Activated T-helper 1 cell treated with anti-CD3 and anti-CD28 coated beads, Interleukin-12 subunit alpha, Interleukin-12 subunit beta, Interleukin-2, Interleukin-4 antibody, amounts not matched to agents 30 ng/mL and 10 ng/mL and 1 ng/mL, durations not matched to agents 14 hours and 24 hours and 36 hours (primary cell): ENCODE measurements around the gene RTN4RL2. TPM values are rescaled to one million over a fixed set of nuclear protein-coding genes. Genes with fewer than 3 reads are reported as not detected.
"Not testable (repeated sequence)": the region's sequence is repeated elsewhere in the genome, so short reads cannot be mapped to it uniquely, and the experiment has no call there.

ENCODE experiments used
- DNase-seq: peaks from one replicate; pipeline ENCODE4 v3.0.0; 2021; ENCODE audit warnings: low spot score
- H3K27ac Mint-ChIP-seq: one replicate; pipeline ENCODE4 v1.8.0; 2021; ENCODE audit warnings: mild to moderate bottlenecking, mixed read lengths
- H3K27me3 Mint-ChIP-seq: one replicate; pipeline ENCODE4 v1.8.0; 2022; ENCODE audit warnings: mild to moderate bottlenecking, moderate library complexity, mixed read lengths; ENCODE audit not compliant: insufficient read depth
- H3K36me3 Mint-ChIP-seq: one replicate; pipeline ENCODE4 v1.8.0; 2021; ENCODE audit warnings: low read depth, mixed read lengths
- H3K4me1 Mint-ChIP-seq: one replicate; pipeline ENCODE4 v1.8.0; 2021; ENCODE audit warnings: low read depth, mixed read lengths
- H3K4me3 Mint-ChIP-seq: one replicate; pipeline ENCODE4 v1.8.0; 2021; ENCODE audit warnings: mild to moderate bottlenecking, moderate library complexity, mixed read lengths
- H3K9me3 Mint-ChIP-seq: one replicate; pipeline ENCODE4 v1.8.0; 2021; ENCODE audit warnings: mixed read lengths
- intact Hi-C: fragments of 100-400 bp; cut with micrococcal nuclease; formaldehyde crosslinking; loops from one replicate; pipeline ENCODE4 v1.15.1; 2024
- total RNA-seq: library from RNA; stranded (reverse); gene quantifications from 2 replicates; pipeline ENCODE4 v1.2.3, GENCODE V29; 2022

The RTN4RL2 gene
- total RNA-seq, 1 donor from 2014 or later = not detected

DNA sequence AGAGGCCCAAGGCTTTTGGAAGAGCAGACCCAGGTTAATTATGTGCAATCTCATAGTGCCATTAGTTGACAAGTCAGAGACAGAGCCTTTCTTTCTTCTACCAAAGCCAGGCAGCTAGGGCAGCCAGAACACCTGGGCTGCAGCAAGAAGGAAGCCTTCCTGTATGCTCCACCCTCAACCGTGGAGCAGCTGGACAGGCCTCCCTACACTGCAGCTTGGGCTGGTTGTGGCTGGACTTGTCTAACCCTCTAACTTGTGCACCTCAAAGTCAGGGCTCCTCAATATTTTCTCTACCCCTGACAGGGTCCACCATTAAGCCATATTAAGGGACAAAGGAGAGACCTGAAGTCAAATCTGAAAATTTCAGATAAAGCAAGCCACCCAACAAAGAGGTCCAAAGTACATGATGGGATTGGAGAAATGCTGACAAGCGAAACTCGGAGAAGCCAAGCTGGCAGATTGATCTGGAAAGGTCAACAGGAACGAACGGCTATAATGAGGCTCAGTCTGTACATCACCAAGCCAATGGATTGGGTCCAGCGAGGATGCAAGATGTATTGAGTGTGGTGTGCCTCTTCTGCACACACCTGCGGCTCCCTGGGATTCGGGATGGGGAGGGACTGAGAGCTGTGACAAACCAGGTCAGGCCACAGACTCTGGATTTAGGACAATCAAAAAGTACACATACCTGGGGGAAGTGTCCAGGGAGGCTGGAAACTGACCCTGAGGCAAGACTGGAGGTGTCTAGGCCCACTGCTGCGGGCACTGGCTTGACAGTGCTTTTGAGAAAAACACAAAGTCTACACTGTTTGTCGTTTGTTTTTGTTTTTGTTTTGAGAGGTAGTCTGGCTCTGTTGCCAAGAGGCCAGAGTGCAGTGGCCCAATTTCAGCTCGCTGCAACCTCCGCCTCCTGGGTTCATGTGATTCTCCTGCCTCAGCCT lies 21.7 kb upstream of the RTN4RL2 start:
- no peaks in the 10 kb centered on the region for H3K4me1 Mint-ChIP-seq
- H3K4me3 Mint-ChIP-seq = no peak overlapping the region
- intact Hi-C loops = no loop called here
- DNase-seq = no peak
- H3K36me3 Mint-ChIP-seq = no peaks in the 10 kb centered on the region
- peaks cover 10% of the 10 kb centered on the region for H3K27me3 Mint-ChIP-seq
- no peaks in the 10 kb centered on the region for H3K9me3 Mint-ChIP-seq
- no peak overlapping the region for H3K27ac Mint-ChIP-seq

DNA sequence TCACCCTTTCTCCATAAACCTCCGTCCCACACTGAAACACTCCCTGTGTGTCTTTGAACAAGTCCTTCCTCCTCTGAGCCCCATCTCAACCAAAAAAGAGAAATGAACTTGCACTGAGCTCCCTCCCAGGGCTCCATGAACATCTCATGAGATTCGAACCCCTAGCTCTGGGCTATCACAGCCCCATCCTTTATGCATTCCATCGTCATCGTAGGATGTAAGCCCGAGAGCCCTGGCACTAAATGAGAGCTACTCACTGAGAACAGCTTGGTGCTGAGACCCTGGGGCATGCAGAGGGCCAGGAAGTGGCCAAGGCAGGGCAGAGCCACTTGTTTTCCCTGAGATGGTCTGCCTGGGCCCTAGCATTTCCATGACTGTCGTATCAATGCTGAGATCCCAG lies 20.5 kb upstream of the RTN4RL2 start:
- no peaks in the 10 kb centered on the region for H3K9me3 Mint-ChIP-seq
- no peaks in the 10 kb centered on the region for H3K4me1 Mint-ChIP-seq
- DNase-seq = no peak
- no peak overlapping the region for H3K27ac Mint-ChIP-seq
- intact Hi-C loops = no loop called here
- H3K27me3 Mint-ChIP-seq = peaks cover 11% of the 10 kb centered on the region
- no peaks in the 10 kb centered on the region for H3K36me3 Mint-ChIP-seq
- H3K4me3 Mint-ChIP-seq = no peak overlapping the region

DNA sequence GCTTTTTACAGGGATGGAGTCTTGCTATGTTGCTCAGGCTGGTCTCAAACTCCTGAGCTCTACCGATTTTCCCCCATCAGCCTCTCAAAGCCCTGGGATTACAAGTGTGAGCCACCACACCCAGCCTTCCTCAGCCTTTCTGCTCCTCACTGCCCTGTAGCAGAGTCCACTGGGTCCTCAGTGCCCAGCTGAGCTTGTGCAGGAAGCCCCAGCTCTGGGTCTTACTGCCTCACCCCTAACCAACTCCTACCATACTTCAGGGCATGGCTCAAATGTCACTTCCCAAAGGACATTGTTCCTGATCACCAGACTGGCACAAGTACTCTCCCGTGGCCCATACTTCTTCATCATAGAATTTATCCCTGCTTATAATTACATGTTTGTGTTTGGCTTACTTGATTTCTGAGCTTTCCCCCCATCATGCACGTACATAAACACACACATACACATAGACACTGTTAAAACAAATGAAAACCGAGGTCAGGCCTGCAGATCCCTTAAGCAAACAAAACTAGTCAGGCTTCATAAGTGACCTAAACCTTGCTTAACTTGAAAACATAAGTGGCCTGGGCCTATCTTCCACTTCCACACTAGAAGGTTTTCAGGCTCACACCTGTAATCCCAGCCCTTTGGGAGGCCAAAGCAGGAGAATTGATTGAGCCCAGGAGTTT lies 19.4 kb upstream of the RTN4RL2 start:
- intact Hi-C loops = no loop called here
- Mint-ChIP-seq H3K9me3 (no peaks in the 10 kb centered on the region), H3K27ac (no peak overlapping the region), H3K4me1 (no peaks in the 10 kb centered on the region), H3K4me3 (no peak overlapping the region), H3K36me3 (no peaks in the 10 kb centered on the region), H3K27me3 (peaks cover 15% of the 10 kb centered on the region)
- DNase-seq = no peak

DNA sequence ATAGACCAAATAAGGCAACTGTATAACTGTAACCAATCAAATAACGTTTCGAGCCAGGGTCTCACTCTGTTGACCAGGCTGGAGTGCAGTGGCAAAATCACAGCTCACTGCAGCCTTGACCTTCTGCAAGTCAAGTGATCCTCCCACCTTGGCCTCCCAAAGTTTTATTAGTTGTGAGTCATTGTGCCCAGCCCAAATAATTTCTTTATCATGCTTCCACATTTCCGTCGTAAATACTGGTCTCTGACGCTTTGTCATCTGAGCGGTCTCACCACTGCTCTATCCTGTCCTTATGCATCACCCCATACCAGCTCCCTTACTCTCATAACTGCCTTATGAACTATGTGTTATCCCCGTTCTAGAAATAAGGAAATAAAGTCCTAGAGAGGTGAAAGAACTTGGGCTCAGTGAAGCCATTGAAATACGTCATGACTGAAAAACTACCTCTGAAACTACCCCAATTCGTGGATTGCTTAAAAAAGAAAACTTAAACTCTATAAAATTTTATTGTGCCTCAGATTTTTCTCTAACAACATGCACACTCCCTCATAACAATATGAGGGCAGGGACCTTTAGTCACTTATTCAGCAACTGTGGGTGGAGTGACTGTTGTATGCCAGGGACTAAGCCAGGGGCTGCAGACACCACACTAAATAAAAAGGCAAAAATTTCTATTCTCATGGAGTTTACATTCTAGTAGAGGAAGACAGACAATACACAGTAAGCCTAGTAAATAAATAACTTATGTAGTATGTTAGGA lies 15.8 kb upstream of the RTN4RL2 start:
- intact Hi-C loops = no loop called here
- no peak for DNase-seq
- Mint-ChIP-seq H3K27me3 (peaks cover 13% of the 10 kb centered on the region), H3K4me1 (no peaks in the 10 kb centered on the region), H3K9me3 (no peaks in the 10 kb centered on the region), H3K36me3 (no peaks in the 10 kb centered on the region), H3K27ac (no peak overlapping the region), H3K4me3 (no peak overlapping the region)

DNA sequence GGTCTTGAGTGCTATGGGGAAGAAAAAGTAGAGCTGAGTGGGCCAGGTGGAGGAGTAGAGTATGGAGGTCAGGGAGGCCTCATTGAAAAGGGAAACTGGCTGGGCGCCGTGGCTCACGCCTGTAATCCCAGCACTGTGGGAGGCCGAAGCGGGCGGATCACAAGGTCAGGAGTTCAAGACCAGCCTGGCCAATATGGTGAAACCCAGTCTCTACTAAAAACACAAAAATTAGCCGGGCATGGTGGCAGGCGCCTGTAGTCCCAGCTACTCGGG lies 15.3 kb upstream of the RTN4RL2 start:
- H3K4me1 Mint-ChIP-seq = not testable (repeated sequence)

DNA sequence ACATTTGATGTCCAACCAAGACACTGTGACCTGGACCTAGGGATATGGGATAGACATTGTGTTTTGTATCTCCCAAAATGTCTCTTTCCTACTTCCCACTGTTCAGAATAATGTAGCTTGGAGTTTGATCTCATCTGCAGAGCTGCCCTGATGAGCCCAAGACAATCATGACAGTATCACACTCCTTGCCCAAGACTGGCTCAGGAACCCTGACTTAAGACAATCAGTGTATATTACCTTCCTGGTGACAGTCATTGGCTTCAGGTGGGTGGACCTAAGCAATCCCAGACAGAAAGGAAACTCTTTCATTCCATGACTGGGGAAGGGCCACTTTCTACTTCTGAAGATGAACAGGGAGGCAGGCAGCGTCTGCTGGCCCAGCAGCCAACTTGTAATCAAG lies 14.3 kb upstream of the RTN4RL2 start:
- no peaks in the 10 kb centered on the region for H3K9me3 Mint-ChIP-seq
- peaks cover 18% of the 10 kb centered on the region for H3K27me3 Mint-ChIP-seq
- H3K27ac Mint-ChIP-seq = no peak overlapping the region
- H3K4me3 Mint-ChIP-seq = no peak overlapping the region
- no peaks in the 10 kb centered on the region for H3K36me3 Mint-ChIP-seq
- no peaks in the 10 kb centered on the region for H3K4me1 Mint-ChIP-seq
- intact Hi-C loops = no loop called here
- no peak for DNase-seq

More for the DNA sequence above, 15.3 kb upstream of the RTN4RL2 start:
- H3K27ac Mint-ChIP-seq, intact Hi-C loops, H3K4me3 Mint-ChIP-seq, H3K36me3 Mint-ChIP-seq, DNase-seq, H3K9me3 Mint-ChIP-seq: not testable (repeated sequence)
- peaks cover 16% of the 10 kb centered on the region for H3K27me3 Mint-ChIP-seq

DNA sequence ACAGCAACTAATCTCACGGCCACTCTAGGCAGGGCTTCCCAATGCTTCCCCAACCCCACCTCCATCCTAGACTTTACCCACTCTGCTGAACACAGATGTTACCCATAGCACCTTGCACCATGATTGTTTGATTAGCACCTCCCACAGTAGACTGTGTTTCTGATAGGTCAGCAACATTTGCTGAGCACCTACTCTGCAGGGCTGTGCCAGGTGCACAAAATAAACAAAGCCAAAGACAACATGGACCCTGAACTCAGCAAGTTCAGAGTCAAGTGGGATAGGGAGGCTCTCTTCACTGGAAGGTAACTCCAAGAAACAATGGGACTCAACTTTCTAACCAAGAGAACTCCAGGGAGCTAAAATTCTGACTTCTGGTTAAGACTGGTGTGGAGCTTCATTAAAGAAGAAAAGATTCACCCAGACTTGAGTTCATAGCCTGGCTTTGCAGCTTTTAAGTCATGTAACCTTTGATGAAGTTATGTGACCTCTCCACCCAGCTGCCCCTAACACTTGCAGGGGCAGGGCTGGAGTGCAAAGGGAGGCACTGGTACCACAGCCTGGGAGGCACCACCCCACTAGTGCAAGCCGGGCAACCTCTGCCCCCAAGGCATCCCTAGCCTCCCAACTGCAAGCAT lies 6.7 kb upstream of the RTN4RL2 start:
- Mint-ChIP-seq H3K4me1 (peaks cover 15% of the 10 kb centered on the region), H3K36me3 (no peaks in the 10 kb centered on the region), H3K9me3 (no peaks in the 10 kb centered on the region), H3K27ac (no peak overlapping the region), H3K27me3 (peaks cover 38% of the 10 kb centered on the region), H3K4me3 (no peak overlapping the region)
- DNase-seq = no peak
- intact Hi-C loops = no loop called here

DNA sequence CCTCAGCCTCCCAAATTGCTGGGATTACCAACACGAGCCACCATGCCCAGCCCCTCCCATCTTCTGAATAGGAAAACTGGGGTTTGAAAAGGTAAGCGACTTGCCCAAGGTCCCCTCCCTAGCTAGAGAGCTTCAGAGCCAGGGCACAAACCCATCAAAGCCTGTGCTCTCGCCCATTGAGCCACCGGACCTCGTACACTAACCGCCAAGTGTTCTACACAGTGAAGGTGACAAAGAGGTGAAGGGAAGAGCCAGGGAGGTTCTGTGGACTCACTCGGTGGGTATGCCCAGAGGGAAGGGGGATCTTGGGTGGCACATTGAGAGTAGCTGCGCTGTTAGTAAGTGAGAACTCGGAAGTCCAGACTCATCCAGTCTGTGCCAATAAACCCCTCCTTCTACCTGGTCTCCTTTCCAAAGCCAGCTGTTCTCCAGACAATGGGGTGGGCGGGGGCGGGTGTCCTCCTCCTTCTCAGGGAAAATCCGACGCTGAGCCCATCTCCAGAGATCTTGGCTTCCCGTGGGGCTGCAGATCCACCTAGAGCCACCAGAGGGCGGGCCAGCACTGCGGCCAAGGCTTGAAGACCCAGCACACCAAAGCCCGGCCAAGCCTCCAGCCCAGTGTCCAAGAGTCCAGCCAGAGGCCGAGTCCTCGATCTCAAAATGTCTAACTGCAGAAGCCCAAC lies 3.2 kb upstream of the RTN4RL2 start:
- H3K27me3 Mint-ChIP-seq = peaks cover 53% of the 10 kb centered on the region

DNA sequence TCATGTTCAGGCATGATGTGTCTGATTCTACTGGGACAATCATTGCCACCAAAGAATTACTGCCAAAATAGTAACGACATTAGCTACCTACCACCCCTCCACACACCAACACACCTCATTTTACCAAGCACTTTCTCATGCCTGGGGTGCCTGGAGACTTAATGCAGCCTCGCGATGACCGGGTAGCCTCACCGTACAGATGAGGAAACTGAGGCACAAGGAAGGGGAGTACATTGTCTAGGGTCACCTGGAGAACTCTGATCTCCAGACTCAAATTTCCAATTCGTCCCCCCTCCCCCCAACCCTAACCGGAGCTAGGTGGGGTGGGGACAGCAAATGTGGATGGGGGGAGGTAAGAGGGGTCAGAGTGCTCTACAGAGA lies 2.7 kb upstream of the RTN4RL2 start:
- peaks cover 36% of the 10 kb centered on the region for H3K4me1 Mint-ChIP-seq
- peak overlapping the region; percentile 72 for H3K4me3 Mint-ChIP-seq
- no peaks in the 10 kb centered on the region for H3K9me3 Mint-ChIP-seq
- H3K27ac Mint-ChIP-seq = no peak overlapping the region
- no peaks in the 10 kb centered on the region for H3K36me3 Mint-ChIP-seq
- H3K27me3 Mint-ChIP-seq = peaks cover 53% of the 10 kb centered on the region
- intact Hi-C loops = loop anchor here (1.0 to 5.0 kb wide), 7 partner anchors 23 to 184 kb away; no protein-coding TSS in a partner anchor
- no peak for DNase-seq

More for the DNA sequence above, 3.2 kb upstream of the RTN4RL2 start:
- peak overlapping the region; percentile 72 for H3K4me3 Mint-ChIP-seq
- intact Hi-C loops = loop anchor here (1.0 to 5.0 kb wide), 7 partner anchors 23 to 184 kb away; no protein-coding TSS in a partner anchor
- peaks cover 36% of the 10 kb centered on the region for H3K4me1 Mint-ChIP-seq
- H3K36me3 Mint-ChIP-seq = no peaks in the 10 kb centered on the region
- peak; percentile 65 for DNase-seq
- H3K9me3 Mint-ChIP-seq = no peaks in the 10 kb centered on the region
- no peak overlapping the region for H3K27ac Mint-ChIP-seq

DNA sequence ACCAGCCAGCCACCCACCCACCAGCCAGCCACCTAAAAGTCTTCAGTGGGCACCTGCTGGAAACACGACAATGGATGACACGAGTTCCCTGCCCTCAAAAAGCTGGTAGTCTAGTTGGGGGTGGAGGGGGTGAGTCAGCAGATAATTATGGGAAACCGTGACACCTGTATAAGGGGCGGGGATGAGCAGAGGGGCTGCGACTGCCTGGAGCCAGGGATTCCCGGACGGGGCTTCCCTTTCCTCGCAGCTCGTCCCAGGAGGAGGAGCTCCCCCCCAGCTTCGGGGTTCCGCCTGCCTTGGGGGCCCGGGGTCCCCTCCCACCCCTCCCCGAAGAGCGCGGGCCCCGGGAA lies 2.3 kb upstream of the RTN4RL2 start:
- Mint-ChIP-seq H3K36me3 (no peaks in the 10 kb centered on the region), H3K27ac (no peak overlapping the region), H3K27me3 (peaks cover 53% of the 10 kb centered on the region), H3K4me1 (peaks cover 40% of the 10 kb centered on the region), H3K4me3 (peak overlapping the region; percentile 72), H3K9me3 (no peaks in the 10 kb centered on the region)
- no peak for DNase-seq
- intact Hi-C loops = loop anchor here (5.0 kb wide), 1 partner anchor 34 kb away; no protein-coding TSS in a partner anchor

DNA sequence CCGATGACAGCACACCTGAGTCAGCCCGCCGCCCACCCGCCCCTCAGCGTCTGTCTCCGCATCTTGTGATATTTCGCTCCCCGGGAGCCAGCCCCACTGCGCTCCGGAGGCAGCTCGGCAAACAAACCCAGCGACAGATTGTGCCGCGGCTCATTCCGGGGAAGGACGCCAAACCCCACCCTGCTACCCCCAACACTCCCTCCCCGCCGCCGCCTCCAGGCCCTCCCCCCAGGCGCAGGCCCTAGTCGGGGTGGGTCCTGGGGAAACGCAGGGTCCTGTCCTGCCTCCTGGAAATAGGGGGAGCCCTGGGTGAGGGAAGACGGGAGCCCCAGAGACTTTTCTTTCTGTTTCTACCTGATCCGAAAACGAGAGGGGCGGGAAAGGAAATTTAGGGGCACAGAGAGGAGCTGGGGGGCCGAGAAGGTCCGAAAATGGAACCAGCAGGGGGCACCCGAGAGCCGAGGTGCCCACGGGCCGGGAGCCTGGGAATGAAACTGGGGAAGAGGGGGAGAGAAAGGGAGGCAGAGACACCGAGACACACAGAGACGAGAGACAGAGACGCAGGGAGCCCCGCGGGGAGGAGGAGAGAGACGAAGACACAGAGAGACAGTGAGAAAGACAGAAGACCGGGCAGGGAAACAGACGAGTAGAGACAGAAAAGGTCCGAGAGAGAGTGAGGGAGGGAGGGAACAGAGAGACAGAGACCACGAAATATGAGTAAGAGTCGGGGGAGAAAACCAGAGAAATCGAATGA lies 1.7 kb upstream of the RTN4RL2 start:
- H3K27ac Mint-ChIP-seq = peak overlapping the region; percentile 55
- intact Hi-C loops = loop anchor here (1.0 to 5.0 kb wide), 2 partner anchors 34 to 254 kb away; partner anchors contain the start of genes MED19 and TMX2
- DNase-seq = no peak
- no peaks in the 10 kb centered on the region for H3K9me3 Mint-ChIP-seq
- H3K27me3 Mint-ChIP-seq = peaks cover 57% of the 10 kb centered on the region
- H3K4me1 Mint-ChIP-seq = peaks cover 41% of the 10 kb centered on the region
- H3K4me3 Mint-ChIP-seq = peak overlapping the region; percentile 86
- H3K36me3 Mint-ChIP-seq = no peaks in the 10 kb centered on the region
